ENCODE measurements around the gene ACVRL1.

The ACVRL1 gene

GRCh38 chr12:51971679-51972421 is 64.5 kb downstream of the ACVRL1 start:
- DNase-seq = no peak

DNA sequence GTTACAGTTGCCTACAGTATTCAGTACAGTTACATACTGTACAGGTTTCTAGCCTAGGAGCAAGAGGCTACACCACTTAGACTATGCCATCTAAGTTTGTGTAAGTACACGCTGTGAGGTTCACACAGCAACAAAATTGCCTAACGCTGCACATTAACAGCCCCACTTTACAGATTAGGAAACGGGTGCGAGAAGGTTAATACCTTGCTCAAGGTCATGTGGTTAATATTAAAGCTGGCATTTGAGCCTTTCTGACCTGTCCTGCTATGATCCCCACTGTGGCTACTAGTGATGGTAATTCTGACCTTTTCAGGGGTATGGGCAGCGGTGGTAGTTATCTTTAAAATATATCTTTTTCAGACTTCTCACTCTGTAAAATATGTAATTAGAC is 65.1 kb downstream of the ACVRL1 start:
- DNase-seq = no peak

DNA sequence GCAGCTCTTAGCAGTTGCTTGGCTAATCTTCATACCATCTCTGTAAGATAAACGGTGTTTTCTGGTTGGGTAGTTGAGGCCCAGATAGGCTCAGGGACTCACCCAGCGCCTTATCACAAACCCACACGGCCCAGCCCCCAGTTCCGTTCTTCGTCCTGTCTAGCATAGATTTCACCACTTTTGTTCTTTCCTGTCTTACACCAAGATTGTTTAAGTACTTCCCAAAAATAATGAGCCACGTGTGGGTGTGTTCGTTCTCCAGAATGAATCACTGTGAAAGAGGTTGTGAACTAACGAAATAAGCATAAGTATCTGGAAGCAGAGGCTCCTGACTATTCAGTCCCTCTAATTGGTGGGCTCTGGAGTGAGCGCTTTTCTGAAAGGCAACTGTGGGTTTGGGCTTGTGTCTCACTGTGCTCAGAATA is 65.6 kb downstream of the ACVRL1 start:
- peak; percentile 66 for DNase-seq
